Measurements from ENCODE around the gene SERPINA3. TPM values are rescaled to one million over a fixed set of nuclear protein-coding genes. Genes with fewer than 3 reads are reported as not detected.
"Not testable (repeated sequence)": the region's sequence is repeated elsewhere in the genome, so short reads cannot be mapped to it uniquely, and the experiment has no call there.

Gene SERPINA3
- total RNA-seq, 4 donors from 2014 or later: 3.3 to 223 (median 54.8) TPM

GRCh38 chr14:94573475-94574277, 38.5 kb upstream of the SERPINA3 start:
- intact Hi-C loops (cut with DNase I): no loop called here
- Histone ChIP-seq H3K27ac (no peak overlapping the region), H3K9me3 (no peaks in the 10 kb centered on the region), H3K27me3 (peaks cover 0 to 8% (median 0%) of the 10 kb centered on the region in 4 donors), H3K4me1 (peaks cover 0 to 12% (median 0%) of the 10 kb centered on the region in 3 donors), H3K4me3 (no peak overlapping the region), H3K36me3 (no peaks in the 10 kb centered on the region)
- 76 to 78% methylated on average over 6 of the region's 6 CpGs for WGBS, 2 donors
- TF ChIP-seq CTCF (IDR thresholded peaks at IDR 0.05) (no peak), POLR2A (IDR thresholded peaks at IDR 0.05) (no peak)
- DNase-seq: no peak

GRCh38 chr14:94574336-94574735, 37.9 kb upstream of the SERPINA3 start:
- no peaks in the 10 kb centered on the region for H3K9me3 ChIP-seq
- intact Hi-C loops (cut with DNase I): no loop called here
- H3K36me3 ChIP-seq: no peaks in the 10 kb centered on the region
- H3K27ac ChIP-seq: no peak overlapping the region
- TF ChIP-seq CTCF (IDR thresholded peaks at IDR 0.05): no peak
- no peak for TF ChIP-seq POLR2A (IDR thresholded peaks at IDR 0.05)
- H3K4me3 ChIP-seq: no peak overlapping the region
- DNase-seq: no peak
- H3K4me1 ChIP-seq: peaks cover 0 to 12% (median 0%) of the 10 kb centered on the region in 3 donors
- 84 to 86% methylated on average over 1 to 3 of the region's 3 CpGs for WGBS, 2 donors
- H3K27me3 ChIP-seq: peaks cover 0 to 8% (median 0%) of the 10 kb centered on the region in 4 donors

GRCh38 chr14:94575730-94576585, 36.2 kb upstream of the SERPINA3 start:
- no peak overlapping the region for H3K27ac ChIP-seq
- H3K4me3 ChIP-seq: no peak overlapping the region
- no peak for TF ChIP-seq POLR2A (IDR thresholded peaks at IDR 0.05)
- TF ChIP-seq CTCF (IDR thresholded peaks at IDR 0.05): no peak
- peaks cover 0 to 12% (median 0%) of the 10 kb centered on the region in 3 donors for H3K4me1 ChIP-seq
- no peaks in the 10 kb centered on the region for H3K9me3 ChIP-seq
- H3K36me3 ChIP-seq: no peaks in the 10 kb centered on the region
- 84 to 93% methylated on average over 2 to 5 of the region's 5 CpGs for WGBS, 2 donors
- no peak for DNase-seq
- H3K27me3 ChIP-seq: peaks cover 0 to 10% (median 0%) of the 10 kb centered on the region in 4 donors
- intact Hi-C loops (cut with DNase I): no loop called here

GRCh38 chr14:94577472-94577871, 34.7 kb upstream of the SERPINA3 start:
- H3K9me3 ChIP-seq; intact Hi-C loops (cut with DNase I); H3K36me3 ChIP-seq: not testable (repeated sequence)

GRCh38 chr14:94578712-94579111, 33.5 kb upstream of the SERPINA3 start:
- intact Hi-C loops (cut with DNase I): no loop called here
- Histone ChIP-seq H3K4me3 (no peak overlapping the region), H3K4me1 (no peaks in the 10 kb centered on the region), H3K27ac (no peak overlapping the region), H3K9me3 (no peaks in the 10 kb centered on the region), H3K36me3 (no peaks in the 10 kb centered on the region), H3K27me3 (peaks cover 0 to 15% (median 0%) of the 10 kb centered on the region in 4 donors)
- TF ChIP-seq POLR2A (IDR thresholded peaks at IDR 0.05) (no peak), CTCF (IDR thresholded peaks at IDR 0.05) (no peak)
- WGBS, 2 donors: 74 to 77% methylated on average over 5 to 6 of the region's 6 CpGs
- DNase-seq: no peak

More at GRCh38 chr14:94577472-94577871, 34.7 kb upstream of the SERPINA3 start:
- not testable (repeated sequence) for H3K27ac ChIP-seq, H3K4me3 ChIP-seq, DNase-seq, H3K4me1 ChIP-seq
- peaks cover 0 to 15% (median 0%) of the 10 kb centered on the region in 4 donors for H3K27me3 ChIP-seq
